A673 (cell line): ENCODE data around the gene HIP1.

ENCODE experiments used
- CTCF ChIP-seq: fragments of 300-800, 200-600 bp; sonication (generic); conservative IDR thresholded peaks from 2 replicates; pipeline ENCODE4 v1.5.1; 2017; ENCODE audit warnings: low read depth, mild to moderate bottlenecking, antibody characterized with exemption, low read length, moderate library complexity, mixed read lengths
- EZH2 ChIP-seq: fragments of 200-600 bp; sonication (generic); IDR thresholded peaks from 2 replicates; pipeline ENCODE4 v1.6.1; 2017; ENCODE audit warnings: borderline replicate concordance, low read depth, mild to moderate bottlenecking, mixed read lengths, antibody characterized with exemption, low read length; ENCODE audit not compliant: poor library complexity, severe bottlenecking

- no peak for TF ChIP-seq CTCF
- TF ChIP-seq EZH2: no peak
Measured at GRCh38 chr7:75756206-75756990, 17.7 kb upstream of the HIP1 start.
